Measurements from ENCODE around the gene SLC12A3.

DNA sequence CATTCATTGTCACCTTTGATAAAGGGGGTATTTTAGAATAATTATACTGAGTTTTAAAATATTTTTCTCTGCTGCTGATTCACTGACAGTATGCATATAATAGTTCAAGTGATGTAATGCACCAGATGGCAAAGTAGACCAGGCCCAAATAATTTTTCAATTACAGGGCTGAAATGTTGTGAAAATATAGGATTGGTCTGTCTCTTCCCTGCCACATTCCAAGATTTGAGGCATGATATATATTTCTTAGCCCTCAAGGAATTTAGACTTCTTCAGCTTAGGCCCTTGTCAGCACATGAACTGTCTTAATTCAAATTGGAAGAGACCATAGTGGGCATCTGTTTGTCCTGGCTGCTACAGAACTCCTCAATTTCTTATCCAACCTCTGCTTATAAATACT lies 39.2 kb upstream of the SLC12A3 start:
- TF ChIP-seq, protein P1, sequence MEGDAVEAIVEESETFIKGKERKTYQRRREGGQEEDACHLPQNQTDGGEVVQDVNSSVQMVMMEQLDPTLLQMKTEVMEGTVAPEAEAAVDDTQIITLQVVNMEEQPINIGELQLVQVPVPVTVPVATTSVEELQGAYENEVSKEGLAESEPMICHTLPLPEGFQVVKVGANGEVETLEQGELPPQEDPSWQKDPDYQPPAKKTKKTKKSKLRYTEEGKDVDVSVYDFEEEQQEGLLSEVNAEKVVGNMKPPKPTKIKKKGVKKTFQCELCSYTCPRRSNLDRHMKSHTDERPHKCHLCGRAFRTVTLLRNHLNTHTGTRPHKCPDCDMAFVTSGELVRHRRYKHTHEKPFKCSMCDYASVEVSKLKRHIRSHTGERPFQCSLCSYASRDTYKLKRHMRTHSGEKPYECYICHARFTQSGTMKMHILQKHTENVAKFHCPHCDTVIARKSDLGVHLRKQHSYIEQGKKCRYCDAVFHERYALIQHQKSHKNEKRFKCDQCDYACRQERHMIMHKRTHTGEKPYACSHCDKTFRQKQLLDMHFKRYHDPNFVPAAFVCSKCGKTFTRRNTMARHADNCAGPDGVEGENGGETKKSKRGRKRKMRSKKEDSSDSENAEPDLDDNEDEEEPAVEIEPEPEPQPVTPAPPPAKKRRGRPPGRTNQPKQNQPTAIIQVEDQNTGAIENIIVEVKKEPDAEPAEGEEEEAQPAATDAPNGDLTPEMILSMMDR (IDR thresholded peaks at IDR 0.05; ENCODE audit: insufficient read depth, low read length, poor library complexity, severe bottlenecking) = no peak
- no peak for TF ChIP-seq EZH2phosphoT487 (conservative IDR thresholded peaks at IDR 0.05; ENCODE audit: low read length)

Measured in SU-DHL-6 (cell line).